GM18499 (cell line): ENCODE measurements around the gene SRRM2.
A peak's percentile ranks its signal among the peaks of the same experiment; 100 is the strongest.

Experiments used
- ATAC-seq: cut with Tn5 transposase; IDR thresholded peaks from one replicate; pipeline ENCODE4 v1.9.1; 2021; ENCODE audit warnings: moderate number of reproducible peaks; ENCODE audit not compliant: insufficient read depth, unreplicated experiment

The SRRM2 gene

DNA sequence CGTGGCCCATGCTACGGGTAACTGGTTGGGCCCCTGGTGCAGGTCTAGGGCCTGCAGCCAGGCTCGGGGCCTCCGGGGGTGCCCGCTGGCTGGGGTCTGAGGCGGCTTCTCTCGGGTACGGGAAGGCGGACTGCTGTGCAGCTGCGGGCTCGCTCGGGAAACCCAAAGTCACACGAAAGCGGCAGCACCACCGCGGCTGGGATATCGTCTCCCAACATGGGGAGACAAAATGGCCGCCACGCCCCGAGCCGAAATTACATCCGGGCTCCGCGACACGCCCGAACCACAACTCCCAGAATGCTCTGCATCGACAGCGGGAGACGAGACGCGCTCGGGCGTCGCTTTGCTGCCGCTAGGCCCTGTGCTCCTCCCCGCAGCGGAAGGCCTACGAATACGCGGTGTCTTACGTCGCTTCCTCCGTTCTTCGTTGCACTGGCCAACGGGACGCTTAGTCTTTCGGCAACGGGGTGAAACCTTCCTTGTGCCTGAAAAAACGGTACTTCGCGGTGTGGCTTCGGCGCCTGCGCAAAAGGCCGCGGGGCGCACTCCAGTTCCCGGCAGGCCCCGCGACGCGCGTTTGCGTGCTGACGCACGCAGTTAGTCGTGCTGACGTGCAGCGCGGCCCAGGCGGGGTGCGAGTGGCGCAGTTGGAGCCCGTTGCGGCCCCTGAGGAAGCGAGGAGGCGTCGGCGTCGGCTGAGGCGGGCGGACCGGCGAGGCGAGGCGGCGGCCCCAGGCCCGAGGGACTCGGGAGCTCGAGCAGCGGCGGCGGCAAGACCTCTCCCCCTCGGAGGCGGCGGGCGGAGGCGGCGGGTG is at the start of gene SRRM2:
TSS of gene SRRM2 (plus strand) at position 604 of the 815 bp plus-strand sequence. CDS start 3,727 bp downstream, outside the sequence.
- ATAC-seq: peak; percentile 69

- no peak for ATAC-seq
These were observed 49.3 kb upstream of the SRRM2 start for GRCh38 chr16:2702871-2703745.

DNA sequence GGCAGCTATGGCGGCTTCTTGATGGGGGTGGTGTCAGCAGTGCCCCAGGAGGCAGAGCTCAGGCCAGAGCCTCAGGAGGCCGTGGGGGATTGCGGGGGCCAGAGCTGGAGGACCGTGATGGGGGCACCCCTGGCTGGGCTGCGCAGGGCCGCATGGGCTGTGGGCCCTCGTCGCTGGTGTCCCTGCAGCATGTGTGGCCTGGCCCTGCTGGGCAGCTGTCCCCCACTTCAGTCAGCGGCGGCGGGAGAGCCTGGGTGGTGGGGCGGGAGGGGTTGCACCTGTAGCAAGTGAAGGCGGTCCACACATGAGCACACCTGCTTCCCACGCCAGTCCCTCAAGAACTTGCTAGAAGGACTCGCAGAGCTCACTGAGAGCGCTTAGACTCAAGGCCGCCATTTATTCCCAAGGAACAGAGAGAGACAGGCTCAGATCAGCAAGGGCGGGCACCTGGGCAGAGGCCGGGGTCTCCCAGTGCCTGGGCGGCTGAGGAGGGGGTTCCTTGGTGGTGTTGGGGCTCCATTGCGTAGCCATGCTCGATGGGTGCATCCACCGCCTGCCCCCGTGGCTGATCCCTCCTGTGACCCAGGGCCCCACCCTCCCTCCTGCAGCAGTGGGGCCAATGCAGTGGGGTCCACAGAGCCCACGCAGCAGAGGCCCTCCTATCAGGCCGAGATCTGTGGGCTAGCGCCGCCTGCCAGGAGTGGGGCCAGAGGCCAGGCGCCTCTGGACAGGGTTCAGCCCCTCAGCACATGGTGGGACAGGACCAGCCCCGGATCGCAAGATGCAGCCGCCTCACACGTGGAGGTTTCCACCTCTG is 48.1 kb upstream of the SRRM2 start:
- ATAC-seq: no peak

- no peak for ATAC-seq
These were observed 47.5 kb upstream of the SRRM2 start for GRCh38 chr16:2704983-2705275.

DNA sequence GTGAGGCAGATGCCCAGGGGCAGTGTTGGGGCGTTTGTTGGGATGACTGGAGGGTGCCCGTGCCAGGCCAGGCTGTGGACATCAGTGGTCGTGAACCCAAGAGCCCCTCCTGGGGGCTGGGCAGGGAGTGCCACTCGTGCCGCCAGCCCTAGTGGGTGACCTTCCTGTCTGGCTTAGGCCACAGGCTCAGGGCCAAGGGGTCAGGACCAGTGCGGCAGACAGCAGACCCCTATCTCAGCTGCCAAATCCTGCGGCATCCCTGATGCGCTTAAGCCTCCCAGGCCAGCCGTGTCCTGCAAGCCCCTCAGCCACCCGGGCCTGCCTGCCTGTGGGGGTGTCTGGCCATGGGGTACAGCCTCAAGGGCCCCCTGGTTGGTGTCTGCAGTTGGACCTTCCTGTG is 47.1 kb upstream of the SRRM2 start:
- ATAC-seq: no peak

- no peak for ATAC-seq
These were observed 46.4 kb upstream of the SRRM2 start for GRCh38 chr16:2706085-2706484.

DNA sequence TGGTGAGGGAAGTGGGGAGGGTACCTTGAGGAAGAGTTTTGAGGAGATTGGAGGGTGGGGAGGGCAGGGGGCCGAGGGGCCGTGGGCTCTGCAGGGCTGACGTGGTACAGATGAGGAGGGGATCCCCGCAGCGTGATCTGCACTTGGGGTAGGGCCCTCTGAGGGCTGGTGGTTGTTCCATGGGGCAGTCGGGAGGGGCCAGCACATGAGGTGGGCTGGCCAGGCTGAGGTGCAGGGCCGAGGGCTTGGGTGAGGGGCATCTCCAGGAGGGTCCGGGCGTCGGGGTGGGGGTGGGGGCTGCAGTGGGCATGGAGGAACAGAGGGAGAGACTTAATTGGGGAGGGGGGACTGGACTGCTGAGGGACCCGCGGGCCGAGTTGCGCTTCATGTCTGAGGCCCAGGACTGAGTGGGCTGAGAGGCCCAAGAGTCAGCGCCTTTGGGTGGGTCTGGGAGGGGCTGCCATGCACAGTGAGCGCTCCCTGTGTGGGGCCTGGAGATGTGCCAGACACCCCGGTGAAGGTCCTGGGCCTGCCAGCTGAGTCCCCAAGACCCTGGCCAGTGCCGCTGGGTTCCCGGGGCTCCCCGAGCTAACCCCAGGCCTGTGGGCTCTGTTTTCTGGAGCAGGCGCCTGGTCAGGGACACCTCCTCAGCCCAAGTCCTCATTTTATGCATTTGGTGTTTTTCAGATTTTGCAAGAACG is 45.7 kb upstream of the SRRM2 start:
- no peak for ATAC-seq

DNA sequence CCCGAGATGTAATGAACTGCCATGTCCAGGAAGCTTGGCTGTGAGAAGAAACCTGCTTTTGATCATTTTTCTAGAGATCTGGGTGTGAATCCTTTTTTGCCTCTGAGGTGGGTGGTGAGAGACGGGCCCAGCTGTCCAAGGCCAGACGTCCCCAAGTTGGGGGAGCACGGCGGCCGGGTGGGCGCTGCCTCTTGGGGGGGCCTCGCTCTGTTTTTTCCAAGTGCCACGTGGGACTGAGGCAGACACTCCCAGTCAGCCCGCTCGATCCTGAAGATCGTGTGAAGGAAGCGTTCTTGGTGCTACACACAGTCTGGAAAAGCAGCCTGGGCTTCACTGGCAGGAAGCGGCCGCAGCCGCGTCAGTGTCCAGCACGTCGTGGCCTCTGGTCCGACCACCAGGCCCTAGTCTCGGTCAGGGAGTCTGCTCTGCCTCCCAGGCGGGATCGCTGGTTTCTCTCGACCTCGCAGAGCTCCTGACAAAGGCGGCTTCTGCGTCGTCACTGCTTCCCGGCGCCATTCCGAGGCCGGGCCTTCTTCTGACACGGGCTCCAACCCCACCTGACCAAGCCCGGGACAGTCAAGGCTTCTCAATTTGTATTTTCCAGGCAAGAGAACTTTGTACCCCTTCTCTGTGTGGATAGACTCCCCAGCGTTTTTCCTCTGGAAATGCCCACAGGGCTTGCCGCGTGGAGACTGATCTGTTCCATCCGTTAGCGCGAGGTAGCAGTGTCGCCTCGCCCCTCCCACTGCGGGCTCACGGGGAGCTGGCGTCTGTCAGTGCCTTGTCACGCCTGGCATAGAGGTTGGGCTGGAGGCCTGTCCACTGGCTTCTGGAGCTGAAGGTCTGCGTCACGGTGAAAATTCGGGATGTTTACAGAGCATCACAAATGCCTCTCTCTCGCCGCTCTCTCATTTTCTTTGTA is 44.8 kb upstream of the SRRM2 start:
- ATAC-seq: no peak

DNA sequence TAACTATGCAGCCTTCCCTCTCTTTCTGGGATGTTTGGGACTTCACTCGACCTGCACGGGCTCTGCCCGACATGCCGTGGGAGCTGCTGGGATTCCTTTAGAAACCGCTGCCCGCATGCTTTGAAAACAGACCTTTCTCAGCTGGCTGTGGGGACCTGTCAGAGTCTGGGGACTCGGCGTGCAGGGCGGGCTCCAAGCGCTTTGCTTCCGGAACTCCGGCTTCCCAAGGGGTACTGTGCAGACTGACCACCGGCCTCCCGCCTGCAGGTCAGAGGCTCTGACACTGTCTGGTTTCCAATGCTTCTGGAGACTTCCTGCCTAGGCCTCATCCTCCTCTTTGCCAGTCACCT is 44.2 kb upstream of the SRRM2 start:
- no peak for ATAC-seq

DNA sequence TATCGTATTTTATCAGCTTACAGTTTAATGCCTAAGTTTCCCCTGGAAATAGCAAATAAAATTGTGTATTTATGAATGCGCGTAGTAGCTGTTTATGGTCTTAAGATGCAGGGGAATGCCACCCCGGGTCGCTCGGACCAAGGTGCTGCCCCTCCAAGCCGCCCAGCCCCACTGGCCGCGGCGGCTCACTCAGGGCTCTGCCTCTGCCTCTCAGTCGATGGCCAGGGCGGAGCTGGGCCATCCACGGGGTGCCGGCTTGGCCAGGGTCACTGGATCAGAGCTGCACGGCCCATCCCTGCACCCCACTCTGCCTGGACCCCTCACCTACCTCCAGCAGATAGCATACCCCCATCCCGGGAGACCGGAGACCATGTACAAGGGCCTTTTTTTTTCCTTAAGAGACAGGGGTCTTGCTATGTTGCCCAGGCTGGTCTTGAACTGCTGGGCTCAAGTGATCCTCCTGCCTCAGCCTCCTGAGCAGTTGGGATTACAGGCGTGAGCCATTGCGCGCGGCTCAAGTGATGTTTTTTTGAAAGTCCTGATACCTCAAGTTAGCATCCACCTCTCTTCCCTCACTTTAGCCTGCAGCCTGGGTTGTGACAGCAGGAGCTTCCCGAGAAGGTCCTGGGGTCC is 43.4 kb upstream of the SRRM2 start:
- ATAC-seq: no peak

DNA sequence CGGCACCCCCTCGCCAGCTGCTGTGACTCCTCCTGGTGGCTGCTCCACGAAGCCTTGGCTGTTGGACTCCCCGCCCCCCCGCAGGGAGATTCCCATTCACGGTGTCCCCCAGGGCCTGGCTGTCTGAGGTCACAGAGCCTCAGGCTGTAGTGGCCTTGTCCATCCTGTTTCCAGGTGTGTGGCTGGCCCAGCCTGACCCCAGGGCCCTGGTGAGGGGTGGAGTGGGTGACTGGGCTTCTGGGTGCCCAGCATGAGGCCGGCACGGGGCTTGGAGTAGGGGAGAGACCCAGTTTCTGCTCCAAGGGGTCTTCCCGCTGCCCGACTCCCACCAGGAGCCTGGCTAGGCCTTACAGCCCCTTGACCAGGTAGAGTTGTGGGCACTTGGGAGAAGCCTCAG is 42.9 kb upstream of the SRRM2 start:
- ATAC-seq: no peak

GRCh38 chr16:2710021-2710710 is 42.3 kb upstream of the SRRM2 start:
- ATAC-seq: no peak

DNA sequence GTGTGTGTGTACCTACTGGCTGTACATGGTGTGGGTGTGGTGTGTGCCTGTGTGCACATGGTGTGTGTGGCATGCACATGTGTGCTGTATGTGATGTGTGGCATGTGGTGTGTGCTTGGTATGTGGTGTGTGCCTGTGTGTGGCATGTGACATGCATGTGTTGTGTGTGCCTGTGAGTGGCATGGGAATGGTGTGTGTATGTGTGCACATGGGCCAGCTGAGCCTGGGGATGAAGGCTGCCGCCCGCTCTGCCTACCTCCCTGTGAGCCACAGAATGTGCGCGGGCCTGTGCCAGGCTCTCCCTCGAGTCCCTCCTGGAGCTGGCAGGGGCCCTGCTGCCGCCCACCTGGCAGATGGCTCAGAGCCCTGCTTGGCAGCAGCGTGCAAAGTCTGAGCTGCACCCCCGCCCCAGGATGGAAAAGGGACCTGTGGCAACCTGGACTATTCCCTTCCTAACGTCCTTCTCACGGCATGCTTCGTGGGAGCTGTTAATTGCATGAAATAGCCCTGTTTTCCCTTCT is 41.7 kb upstream of the SRRM2 start:
- ATAC-seq: no peak

GRCh38 chr16:2711370-2712062 is 40.9 kb upstream of the SRRM2 start:
- ATAC-seq: no peak

DNA sequence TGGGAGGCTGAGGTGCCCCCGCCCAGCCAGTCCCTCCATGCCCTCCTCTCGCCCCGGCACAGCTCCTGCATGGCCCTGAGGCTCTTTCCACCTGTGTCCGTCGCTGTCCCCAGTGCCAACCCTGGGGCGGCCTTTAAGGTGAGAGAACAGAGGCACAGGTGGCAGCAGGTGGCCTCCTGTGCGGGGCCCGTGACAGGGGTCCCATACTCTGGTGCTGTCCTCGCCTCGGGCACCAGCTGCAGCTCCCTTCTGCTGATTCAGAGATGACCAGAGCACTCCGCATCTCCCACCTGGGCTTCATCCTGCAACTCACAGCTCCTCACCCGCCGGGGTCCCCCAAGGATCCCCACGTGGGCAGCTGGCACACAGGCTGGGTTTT is 40.4 kb upstream of the SRRM2 start:
- no peak for ATAC-seq

- no peak for ATAC-seq
These were observed 39.9 kb upstream of the SRRM2 start for GRCh38 chr16:2712546-2712945.

- ATAC-seq: no peak
These were observed 38.9 kb upstream of the SRRM2 start for GRCh38 chr16:2713523-2713922.
